ENCODE measurements around the gene RFNG.

The RFNG gene

DNA sequence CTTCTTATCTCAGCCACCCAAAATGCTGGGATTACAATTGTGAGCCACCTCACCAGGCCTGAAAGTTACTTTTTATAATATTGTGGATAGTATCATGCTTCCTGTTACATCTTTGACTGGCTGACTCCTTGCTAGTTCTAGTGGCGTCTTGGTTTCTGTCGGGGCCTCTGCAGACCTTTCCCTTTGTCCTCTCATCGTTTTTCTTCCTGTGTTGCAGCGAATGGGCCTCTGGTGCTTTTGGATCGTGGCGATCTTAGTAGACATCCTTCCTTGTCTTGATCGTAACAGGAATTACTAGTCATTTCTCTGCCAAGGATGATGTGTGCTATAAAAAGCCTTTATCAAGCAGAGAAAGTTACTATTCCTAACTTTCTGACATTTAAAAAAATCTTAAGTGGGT is 53.4 kb downstream of the RFNG start:
- Histone ChIP-seq H3K27me3 (ENCODE audit: control insufficient read depth, low read length) (no peaks in the 10 kb centered on the region), H3K36me3 (ENCODE audit: control insufficient read depth, low read length) (no peaks in the 10 kb centered on the region), H3K4me3 (ENCODE audit: low read length) (no peak overlapping the region), H3K4me2 (ENCODE audit: low read length) (no peak overlapping the region), H3K4me1 (ENCODE audit: control insufficient read depth, low read length) (no peaks in the 10 kb centered on the region), H3K79me2 (ENCODE audit: control insufficient read depth, low read length) (no peaks in the 10 kb centered on the region), H3K9me2 (replicated peaks; ENCODE audit: control insufficient read depth, low read length) (no peaks in the 10 kb centered on the region), H3F3A (ENCODE audit: control insufficient read depth, insufficient read depth) (no peaks in the 10 kb centered on the region), H4K20me1 (ENCODE audit: control insufficient read depth, insufficient read depth, low read depth, low read length) (no peaks in the 10 kb centered on the region), H3K27ac (ENCODE audit: low read depth, low read length) (no peak overlapping the region), H3K9me3 (ENCODE audit: control insufficient read depth, insufficient read depth, low read length) (no peaks in the 10 kb centered on the region)
- TF ChIP-seq EZH2phosphoT487 (IDR thresholded peaks at IDR 0.05; ENCODE audit: borderline replicate concordance, low read length) = no peak
- TF ChIP-seq, protein P1, sequence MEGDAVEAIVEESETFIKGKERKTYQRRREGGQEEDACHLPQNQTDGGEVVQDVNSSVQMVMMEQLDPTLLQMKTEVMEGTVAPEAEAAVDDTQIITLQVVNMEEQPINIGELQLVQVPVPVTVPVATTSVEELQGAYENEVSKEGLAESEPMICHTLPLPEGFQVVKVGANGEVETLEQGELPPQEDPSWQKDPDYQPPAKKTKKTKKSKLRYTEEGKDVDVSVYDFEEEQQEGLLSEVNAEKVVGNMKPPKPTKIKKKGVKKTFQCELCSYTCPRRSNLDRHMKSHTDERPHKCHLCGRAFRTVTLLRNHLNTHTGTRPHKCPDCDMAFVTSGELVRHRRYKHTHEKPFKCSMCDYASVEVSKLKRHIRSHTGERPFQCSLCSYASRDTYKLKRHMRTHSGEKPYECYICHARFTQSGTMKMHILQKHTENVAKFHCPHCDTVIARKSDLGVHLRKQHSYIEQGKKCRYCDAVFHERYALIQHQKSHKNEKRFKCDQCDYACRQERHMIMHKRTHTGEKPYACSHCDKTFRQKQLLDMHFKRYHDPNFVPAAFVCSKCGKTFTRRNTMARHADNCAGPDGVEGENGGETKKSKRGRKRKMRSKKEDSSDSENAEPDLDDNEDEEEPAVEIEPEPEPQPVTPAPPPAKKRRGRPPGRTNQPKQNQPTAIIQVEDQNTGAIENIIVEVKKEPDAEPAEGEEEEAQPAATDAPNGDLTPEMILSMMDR (IDR thresholded peaks at IDR 0.05; ENCODE audit: low read depth, low read length, poor library complexity, severe bottlenecking) = no peak
